ENCODE results near the gene AKR1C2. TPM values are rescaled to one million over a fixed set of nuclear protein-coding genes. Genes with fewer than 3 reads are reported as not detected.

AKR1C2 gene
- total and polyA plus RNA-seq, 9 of the 15 experiments (the other 6 are each of a cell fraction or from before 2014, with no cell fraction given): 13.8 to 74.0 (median 30.5) TPM

GRCh38 chr10:5045095-5045494, 41.4 kb upstream of the AKR1C2 start (continued):
- no peak for TF ChIP-seq CLOCK (CRISPR knock-in tag; IDR thresholded peaks at IDR 0.05; ENCODE audit: borderline replicate concordance)
- no peak for TF ChIP-seq RBM39 (optimal IDR thresholded peaks at IDR 0.05; ENCODE audit: low read depth, low read length)
- TF ChIP-seq, protein P1, sequence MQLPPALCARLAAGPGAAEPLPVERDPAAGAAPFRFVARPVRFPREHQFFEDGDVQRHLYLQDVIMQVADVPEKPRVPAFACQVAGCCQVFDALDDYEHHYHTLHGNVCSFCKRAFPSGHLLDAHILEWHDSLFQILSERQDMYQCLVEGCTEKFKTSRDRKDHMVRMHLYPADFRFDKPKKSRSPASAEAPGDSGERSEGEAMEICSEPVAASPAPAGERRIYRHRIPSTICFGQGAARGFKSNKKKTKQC (CRISPR knock-in tag; IDR thresholded peaks at IDR 0.05): no peak
- no peak for TF ChIP-seq ZC3H4 (CRISPR knock-in tag; IDR thresholded peaks at IDR 0.05; ENCODE audit: borderline replicate concordance)
- no peak for TF ChIP-seq TARDBP (IDR thresholded peaks at IDR 0.05)
- no peak for TF ChIP-seq TAF7 (tag; IDR thresholded peaks at IDR 0.05)
- no peak for TF ChIP-seq XRCC4 (IDR thresholded peaks at IDR 0.05; ENCODE audit: extremely low read depth, insufficient read depth, insufficient read length)

DNA sequence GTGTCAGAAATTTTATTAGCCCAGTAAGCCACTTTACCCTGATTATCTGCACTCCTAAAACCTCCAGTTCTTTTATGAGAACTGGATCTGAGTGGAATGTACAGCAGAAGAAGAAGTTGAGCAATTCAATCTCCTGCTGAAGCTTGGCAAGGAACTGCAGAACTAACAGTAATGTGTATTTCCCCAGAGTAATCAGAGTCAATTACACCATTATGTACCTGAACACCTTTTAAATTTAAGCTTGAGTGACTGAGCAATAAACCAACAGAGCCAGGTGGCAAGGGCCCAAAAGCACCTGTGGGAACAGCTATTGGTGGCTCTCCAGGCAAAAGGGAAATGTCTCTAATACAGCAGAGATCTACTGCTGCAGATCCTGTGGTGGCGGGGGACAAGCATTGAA, 40.1 kb upstream of the AKR1C2 start:
- ChIA-PET CTCF (ENCODE audit: low intra/inter-chr PET ratio) (no interaction called here), POLR2A (interaction anchor here (0.8 kb wide), 1 partner anchor 17 kb away, joined by 4 read pairs; no protein-coding TSS in a partner anchor)
- ATAC-seq: no peak
- Histone ChIP-seq H3K4me2 (ENCODE audit: insufficient read depth, low read length) (no peak overlapping the region), H3K9ac (ENCODE audit: insufficient read depth in 1 of 2, low read depth in 2 of 2, low read length in 2 of 2) (no peak overlapping the region), H3K36me3 (ENCODE audit: control insufficient read depth, insufficient read depth, low read length) (no peaks in the 10 kb centered on the region), H3K4me3 (no peak overlapping the region), H2AFZ (ENCODE audit: low read depth, low read length) (no peak overlapping the region), H4K20me1 (replicated peaks; ENCODE audit: control insufficient read depth, insufficient read depth, low read length) (no peaks in the 10 kb centered on the region), H3K9me1 (ENCODE audit: control insufficient read depth, insufficient read depth, low read length) (no peaks in the 10 kb centered on the region), H3K9me3 (replicated peaks; ENCODE audit: control insufficient read depth, insufficient read depth, low read depth, low read length) (0 out of 2 replicates have a peak, but pooled peaks cover 2% of the 10 kb centered on the region), H3K27ac (ENCODE audit: extremely low read depth, low read depth, low read length) (no peak overlapping the region), H3K4me1 (replicated peaks in 1 of 2; ENCODE audit: control insufficient read depth in 2 of 2, insufficient read depth in 2 of 2, low read length in 2 of 2) (no peaks in the 10 kb centered on the region; a peak in 1 of 5 replicates), H3K27me3 (ENCODE audit: control insufficient read depth in 2 of 2, insufficient read depth in 2 of 2, low read length in 2 of 2) (no peaks in the 10 kb centered on the region), H3K79me2 (ENCODE audit: control insufficient read depth, insufficient read depth, low read length) (no peaks in the 10 kb centered on the region)
- no peak for DNase-seq (ENCODE audit: extremely low read depth in 1 of 4, low spot score in 3 of 4)
- 21% methylated on average over 1 of the region's 1 CpG for WGBS (ENCODE audit: insufficient coverage, low coverage, missing lambda C conversion rate)
- no peak for FAIRE-seq
- BruUV-seq (replicated peaks): no TSS peak
- in situ Hi-C loops (cut with MboI): no loop called here
- intact Hi-C loops (cut with micrococcal nuclease): no loop called here
- no peak for TF ChIP-seq NCOR1 (IDR thresholded peaks at IDR 0.05)
- TF ChIP-seq FOXP1 (CRISPR knock-in tag; IDR thresholded peaks at IDR 0.05): no peak
- no peak for TF ChIP-seq FOXO4 (CRISPR knock-in tag; IDR thresholded peaks at IDR 0.05)
- TF ChIP-seq ZHX1 (conservative IDR thresholded peaks at IDR 0.05; ENCODE audit: low read length): no peak
- TF ChIP-seq ZFPM2 (CRISPR knock-in tag; IDR thresholded peaks at IDR 0.05): no peak
- no peak for TF ChIP-seq JUNB (CRISPR knock-in tag; conservative IDR thresholded peaks at IDR 0.05)

Measured in K562 (cell line).